GM12873 (cell line): ENCODE measurements around the gene ULK3.
A peak's percentile ranks its signal among the peaks of the same experiment; 100 is the strongest.

Source experiments
- TF ChIP-seq, protein P1 (sequence below): IDR thresholded peaks from 2 replicates; pipeline ENCODE4 v1.5.1; 2012; ENCODE audit warnings: low read depth, mild to moderate bottlenecking, moderate library complexity, low read length, control low read depth; ENCODE audit not compliant: insufficient read depth; ENCODE audit errors: missing control alignments

The ULK3 gene

DNA sequence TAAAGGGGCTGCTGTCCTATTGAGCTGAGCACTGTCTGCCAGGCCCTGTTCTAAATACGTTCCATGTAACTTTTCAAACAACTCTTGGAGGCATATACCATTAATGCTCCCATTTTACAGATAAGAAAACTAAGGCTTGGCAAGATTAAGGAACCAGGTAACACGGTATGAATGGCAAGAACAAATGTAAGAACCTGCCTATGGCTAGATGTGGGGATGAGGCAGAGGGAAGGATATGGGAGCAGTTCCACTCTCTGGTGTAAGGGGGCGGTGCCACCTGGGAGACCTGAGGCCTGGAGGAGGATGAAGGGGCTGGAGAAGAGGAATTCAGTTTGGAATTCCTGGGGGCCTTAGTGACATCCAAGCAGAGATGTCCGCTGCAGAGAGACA is 34.1 kb downstream of the ULK3 start:
- TF ChIP-seq, protein P1, sequence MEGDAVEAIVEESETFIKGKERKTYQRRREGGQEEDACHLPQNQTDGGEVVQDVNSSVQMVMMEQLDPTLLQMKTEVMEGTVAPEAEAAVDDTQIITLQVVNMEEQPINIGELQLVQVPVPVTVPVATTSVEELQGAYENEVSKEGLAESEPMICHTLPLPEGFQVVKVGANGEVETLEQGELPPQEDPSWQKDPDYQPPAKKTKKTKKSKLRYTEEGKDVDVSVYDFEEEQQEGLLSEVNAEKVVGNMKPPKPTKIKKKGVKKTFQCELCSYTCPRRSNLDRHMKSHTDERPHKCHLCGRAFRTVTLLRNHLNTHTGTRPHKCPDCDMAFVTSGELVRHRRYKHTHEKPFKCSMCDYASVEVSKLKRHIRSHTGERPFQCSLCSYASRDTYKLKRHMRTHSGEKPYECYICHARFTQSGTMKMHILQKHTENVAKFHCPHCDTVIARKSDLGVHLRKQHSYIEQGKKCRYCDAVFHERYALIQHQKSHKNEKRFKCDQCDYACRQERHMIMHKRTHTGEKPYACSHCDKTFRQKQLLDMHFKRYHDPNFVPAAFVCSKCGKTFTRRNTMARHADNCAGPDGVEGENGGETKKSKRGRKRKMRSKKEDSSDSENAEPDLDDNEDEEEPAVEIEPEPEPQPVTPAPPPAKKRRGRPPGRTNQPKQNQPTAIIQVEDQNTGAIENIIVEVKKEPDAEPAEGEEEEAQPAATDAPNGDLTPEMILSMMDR = peak; percentile 24

DNA sequence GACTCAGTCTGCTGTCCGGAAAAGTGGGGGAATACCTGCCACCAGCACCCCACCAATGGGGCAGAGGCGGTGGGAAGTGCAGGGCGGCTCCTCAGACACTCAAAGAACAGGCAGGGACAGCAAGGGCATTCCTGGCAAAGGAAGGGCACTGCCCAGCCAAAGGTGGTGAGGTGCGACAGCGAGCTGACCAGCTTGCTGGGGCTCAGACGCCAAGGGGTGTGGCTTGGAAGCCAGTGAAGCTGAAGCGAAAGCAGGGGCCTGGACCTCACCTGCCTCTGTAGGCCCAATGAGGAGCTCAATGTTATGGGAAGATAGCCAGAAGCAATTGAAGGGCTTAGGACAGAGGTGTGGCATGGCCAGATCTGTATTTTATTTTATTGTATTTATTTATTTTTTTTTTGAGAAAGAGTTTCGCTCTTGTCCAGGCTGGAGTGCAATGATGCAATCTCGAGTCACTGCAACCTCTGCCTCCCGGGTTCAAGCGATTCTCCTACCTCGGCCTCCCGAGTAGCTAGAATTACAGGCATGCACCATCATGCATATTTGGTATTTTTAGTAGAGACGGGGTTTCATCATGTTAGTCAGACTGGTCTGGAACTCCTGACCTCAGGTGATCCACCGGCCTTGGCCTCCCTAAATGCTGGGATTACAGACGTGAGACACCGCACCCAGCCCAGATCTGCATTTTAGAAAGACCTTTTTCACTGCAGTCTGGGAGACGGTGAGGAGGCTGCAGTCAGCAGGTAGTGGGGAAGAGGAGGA is 34.7 kb downstream of the ULK3 start:
- TF ChIP-seq, protein P1 = no peak

DNA sequence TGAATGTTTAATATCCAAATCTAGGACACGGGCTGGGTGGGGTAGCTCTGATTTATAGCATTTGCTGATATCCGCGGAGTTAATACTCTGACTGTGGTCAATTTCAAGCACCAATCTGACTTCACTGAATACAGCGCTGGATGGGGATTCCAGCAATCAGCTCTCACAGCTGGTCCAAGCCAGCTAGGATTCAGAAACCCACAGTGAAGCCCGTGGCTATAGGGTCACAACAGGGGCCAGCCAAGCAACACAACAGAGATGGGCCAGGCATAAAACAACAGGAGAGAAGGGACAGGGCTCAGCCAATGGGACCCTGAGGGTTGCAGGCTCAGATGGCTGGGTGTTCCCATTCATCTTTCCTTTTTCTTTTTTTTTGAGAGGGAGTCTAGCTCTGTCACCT is 35.7 kb downstream of the ULK3 start:
- TF ChIP-seq, protein P1 = no peak

DNA sequence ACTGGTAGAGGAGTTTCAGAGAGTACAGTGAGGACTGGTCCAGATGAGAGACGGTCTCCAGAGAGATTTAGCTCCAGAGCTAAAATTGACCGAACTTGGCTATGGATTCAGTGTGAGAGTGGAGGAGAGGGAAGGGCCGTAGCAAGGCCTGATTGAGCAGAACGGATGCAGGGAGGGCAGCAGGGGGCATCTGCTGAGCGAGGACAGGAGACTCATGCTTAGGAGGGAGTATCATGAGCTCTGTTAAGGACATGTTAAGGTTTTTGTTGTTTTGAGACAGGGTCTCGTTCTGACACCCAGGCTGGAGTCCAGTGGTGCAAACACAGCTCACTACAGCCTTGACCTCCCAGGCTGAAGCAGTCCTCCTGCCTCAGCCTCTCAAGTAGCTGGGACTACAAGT is 38.0 kb downstream of the ULK3 start:
- TF ChIP-seq, protein P1 = no peak

DNA sequence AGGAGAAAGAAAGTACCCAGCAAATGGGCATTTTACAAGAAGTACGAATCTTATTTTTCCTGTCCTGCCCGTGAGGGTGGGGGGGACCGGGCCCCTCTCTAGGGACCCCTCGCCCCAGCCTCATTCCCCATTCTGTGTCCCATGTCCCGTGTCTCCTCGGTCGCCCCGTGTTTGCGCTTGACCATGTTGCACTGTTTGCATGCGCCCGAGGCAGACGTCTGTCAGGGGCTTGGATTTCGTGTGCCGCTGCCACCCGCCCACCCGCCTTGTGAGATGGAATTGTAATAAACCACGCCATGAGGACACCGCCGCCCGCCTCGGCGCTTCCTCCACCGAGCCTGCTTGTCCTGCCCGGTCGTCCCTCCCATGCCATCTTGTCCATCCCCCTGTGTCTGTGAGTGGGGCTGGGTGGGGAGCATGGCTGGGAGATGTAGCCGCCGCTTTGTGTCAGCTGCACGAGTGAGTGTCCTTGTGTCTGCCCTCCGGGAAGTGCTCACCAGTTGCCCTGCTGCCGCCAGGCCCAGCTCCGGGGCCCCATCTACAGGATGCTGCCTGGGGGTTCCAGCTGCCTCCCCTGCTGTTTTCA is 40.0 kb downstream of the ULK3 start:
- TF ChIP-seq, protein P1 = no peak

DNA sequence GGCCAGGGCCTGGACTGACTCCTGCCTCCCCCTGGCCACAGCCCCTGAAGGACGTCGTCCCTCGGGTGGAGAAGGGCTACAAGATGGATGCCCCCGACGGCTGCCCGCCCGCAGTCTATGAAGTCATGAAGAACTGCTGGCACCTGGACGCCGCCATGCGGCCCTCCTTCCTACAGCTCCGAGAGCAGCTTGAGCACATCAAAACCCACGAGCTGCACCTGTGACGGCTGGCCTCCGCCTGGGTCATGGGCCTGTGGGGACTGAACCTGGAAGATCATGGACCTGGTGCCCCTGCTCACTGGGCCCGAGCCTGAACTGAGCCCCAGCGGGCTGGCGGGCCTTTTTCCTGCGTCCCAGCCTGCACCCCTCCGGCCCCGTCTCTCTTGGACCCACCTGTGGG is 40.7 kb downstream of the ULK3 start:
- TF ChIP-seq, protein P1 = no peak

DNA sequence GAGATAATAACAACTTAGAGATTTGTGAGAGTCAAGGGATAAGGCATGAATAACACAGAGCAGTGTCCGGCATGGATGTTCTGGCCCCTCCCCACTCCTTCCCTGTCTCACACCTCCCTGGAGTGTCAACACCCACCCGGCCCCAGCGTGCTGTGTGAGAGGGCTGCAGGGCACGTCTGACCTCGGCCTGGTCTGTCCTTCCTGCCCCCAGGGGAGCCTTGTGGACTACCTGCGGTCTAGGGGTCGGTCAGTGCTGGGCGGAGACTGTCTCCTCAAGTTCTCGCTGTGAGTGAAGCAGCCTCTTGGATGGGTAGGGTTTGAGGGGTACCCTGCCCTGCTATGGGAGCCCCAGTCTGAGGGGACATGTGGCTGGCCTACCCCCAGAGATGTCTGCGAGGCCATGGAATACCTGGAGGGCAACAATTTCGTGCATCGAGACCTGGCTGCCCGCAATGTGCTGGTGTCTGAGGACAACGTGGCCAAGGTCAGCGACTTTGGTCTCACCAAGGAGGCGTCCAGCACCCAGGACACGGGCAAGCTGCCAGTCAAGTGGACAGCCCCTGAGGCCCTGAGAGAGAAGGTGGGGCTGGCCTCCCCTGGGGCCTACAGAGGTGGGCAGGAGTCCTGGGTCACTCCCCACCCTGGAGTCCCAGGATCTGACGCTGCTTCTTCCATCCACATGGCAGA is 41.5 kb downstream of the ULK3 start:
- TF ChIP-seq, protein P1 = no peak
